HG03095 (cell line): ENCODE results near the gene FASTK.
"Not testable (repeated sequence)": the region's sequence is repeated elsewhere in the genome, so short reads cannot be mapped to it uniquely, and the experiment has no call there.

Source experiments
- ATAC-seq: cut with Tn5 transposase; IDR thresholded peaks from one replicate; pipeline ENCODE4 v1.9.1; 2021; ENCODE audit warnings: moderate library complexity; ENCODE audit not compliant: unreplicated experiment

FASTK gene

DNA sequence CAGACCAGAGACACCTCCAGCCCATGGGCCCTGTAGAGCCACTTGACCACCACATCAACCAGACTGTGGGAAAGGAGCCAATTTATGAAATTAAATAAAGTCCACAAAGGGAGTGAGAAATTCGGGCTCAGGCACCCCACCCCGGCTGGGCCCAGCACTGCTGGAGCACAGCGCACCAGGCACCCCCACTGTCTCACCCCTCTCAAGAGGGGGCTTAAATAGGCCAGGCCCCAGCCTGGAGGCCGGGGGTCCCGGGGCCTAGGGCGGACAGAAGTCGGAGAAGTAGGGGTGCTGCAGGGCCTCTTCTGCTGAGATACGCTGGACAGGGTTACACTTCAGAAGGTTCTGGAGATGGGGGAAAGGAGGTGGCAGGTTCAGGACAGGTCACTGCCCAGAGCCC, 26.9 kb downstream of the FASTK start:
- ATAC-seq = no peak

DNA sequence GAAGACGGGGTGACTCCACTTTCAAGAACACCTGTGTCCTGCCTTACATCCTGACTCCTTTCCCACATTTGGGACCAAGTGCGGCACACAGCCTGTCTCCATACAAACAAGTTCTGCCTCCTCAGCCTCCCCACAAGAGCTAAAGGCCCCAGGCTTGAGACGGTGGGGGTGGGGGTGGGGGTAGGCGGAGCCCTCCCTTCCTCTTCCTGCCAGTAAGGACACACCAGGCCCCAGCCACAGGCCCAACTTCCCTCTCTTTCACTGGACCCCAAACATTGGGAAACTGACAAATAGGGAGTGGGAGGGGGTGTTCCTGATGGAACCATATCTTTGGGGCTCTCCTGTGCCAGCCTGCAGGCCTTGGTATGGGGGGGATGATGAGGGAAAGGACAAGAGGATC, 27.5 kb downstream of the FASTK start:
- ATAC-seq = no peak

DNA sequence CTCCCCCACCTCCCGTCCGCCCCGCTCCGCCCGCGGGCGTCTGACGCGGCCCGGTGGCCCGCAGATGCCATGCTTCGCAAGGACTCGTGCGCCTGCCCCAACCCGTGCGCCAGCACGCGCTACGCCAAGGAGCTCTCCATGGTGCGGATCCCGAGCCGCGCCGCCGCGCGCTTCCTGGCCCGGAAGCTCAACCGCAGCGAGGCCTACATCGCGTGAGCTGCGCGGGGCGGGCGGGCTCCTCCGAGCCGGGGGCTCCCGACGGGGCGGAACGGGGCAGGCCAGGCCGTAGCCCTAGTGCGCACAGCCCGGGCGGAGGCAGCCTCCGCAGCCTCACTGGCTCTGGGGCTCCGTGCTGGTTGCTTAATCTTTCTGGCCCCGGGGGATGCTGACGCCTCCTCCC, 29.5 kb downstream of the FASTK start:
- no peak for ATAC-seq

- no peak for ATAC-seq
Measured at GRCh38 chr7:151048911-151049463, 31.6 kb downstream of the FASTK start.

DNA sequence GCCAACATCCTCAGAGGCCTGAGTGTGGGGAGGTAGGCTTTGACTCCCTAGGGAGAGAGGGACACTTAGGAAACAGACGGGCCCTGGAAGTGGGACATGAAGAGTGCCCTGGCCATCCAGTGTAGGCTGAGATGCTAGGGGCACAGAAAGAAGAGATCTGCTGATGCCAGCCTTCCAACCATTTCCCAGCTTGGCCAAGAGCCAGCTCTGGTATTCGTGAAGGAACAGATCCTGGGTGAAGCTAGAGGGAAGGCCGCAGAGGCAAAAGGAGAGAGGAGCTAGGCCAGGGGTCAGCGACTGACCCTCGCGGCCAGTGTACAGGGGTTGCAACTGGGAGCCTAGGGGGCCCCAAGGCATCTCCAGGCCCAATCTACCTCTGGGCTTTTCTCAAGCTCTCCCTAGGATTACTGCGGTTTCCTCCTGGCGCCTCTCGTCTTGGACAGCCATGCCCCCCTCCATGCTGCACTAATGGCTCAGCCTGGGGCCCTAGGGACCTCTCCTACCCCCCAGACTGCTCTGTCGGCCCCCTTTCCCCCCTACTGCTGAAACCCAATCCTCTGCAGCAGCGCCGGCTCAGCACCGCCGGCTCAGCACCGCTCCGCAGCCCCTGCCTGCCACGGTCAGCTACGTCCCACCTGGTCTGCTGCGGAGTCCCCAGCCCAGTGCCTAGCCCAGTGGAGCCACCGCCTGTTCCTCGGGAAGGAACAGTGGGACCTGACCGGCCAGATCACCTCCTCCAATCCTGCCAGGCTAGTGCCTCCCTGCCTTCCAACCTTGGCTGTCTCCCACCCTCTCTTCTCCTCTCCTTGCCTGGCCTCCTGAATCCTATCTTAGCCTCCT, 32.4 kb downstream of the FASTK start, which contains the start of gene ASIC3:
Gene ASIC3 (plus strand): TSS at position 556 of the 840 bp plus-strand sequence. CDS start 355 bp downstream, outside the sequence.
- no peak for ATAC-seq

DNA sequence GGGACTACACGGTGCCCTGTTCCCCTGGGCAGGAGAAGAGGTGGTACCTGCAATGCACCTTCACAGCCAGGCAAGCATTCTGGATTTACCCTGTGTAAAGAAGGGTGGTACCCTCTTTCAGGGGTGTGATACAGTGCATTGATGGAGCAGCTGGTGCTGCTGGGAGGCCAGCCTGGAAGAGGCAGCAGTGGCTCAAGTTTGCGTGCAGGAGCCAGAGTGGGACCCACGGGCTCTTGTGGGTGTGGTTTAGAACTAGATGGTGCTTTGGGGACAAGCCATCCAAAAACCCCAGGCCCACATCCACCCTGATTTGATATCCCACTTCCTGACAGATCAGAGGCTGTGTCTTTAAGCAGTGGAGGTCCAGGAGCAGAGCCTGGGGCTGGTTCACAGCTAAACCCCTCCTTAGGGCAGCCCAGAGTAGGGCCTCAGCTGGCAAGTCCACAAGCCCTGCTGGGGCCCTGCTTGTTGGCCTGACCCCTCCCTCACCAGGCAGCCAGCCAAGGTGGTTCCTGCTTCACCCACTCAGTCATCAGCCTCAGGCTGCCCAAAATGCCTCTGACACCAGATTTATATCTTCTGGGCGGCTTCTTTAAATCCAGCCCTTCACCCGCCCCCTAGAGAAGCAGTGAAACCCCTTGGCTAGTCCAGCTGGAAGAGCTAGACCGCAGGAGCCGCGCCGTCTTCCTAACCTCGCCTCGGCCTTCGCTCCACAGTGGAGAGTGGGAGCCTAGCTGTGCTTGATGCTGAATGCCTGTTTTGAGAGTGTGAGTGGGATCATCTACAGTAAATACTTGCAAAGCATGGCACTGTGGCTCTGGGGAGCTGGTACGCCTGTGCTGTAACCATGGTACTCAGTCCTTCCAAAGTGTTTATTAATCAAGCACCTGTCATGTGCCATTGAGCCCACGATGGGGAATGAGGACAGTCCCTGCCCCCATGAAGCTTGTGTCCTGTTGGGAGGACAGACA, 33.7 kb downstream of the FASTK start:
- no peak for ATAC-seq

DNA sequence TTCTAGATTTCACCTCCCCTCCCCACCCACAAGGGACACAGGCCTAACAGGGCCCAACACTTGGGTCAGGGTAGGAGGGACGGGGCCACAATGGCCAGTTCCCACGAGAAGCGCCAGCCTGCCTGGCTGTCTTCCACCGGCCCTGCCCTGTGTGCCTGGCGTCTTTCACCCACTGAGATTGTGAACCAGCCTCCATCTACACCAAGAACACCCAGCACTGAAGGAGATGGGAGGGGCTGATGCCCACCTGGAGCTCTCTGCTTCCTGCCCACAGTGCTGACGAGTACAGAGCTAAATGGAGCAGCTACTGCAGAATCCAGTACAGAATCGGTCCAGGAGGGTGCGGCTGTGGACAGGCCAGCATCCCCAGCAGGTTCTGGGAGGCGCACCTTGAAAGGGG, 34.6 kb downstream of the FASTK start:
- no peak for ATAC-seq

- no peak for ATAC-seq
Measured at GRCh38 chr7:151045262-151045661, 35.3 kb downstream of the FASTK start.

DNA sequence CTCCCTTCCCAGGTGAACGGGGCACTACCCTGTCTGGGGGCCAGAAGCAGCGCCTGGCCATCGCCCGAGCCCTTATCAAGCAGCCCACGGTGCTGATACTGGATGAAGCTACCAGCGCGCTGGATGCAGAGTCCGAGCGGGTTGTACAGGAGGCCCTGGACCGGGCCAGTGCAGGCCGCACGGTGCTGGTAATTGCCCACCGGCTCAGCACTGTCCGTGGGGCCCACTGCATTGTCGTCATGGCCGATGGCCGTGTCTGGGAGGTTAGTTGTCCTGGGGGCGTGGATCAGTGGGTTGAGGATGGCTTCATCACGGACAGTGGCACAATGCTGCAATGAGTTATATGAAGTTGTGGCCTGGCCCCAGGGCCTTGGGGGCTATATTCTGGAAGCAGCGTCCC, 36.6 kb downstream of the FASTK start:
- ATAC-seq = no peak

DNA sequence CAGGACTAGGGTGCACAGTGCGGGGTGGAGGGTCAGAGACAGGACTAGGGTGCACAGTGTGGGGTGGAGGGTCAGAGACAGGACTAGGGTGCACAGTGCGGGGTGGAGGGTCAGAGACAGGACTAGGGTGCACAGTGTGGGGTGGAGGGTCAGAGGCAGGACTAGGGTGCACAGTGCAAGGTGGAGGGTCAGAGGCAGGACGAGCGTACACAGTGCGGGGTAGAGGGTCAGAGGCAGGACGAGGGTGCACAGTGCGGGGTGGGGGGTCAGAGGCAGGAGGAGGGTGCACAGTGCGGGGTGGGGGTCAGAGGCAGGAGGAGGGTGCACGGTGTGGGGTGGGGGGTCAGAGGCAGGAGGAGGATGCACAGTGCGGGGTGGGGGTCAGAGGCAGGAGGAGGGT, 37.2 kb downstream of the FASTK start:
- not testable (repeated sequence) for ATAC-seq

- no peak for ATAC-seq
Measured at GRCh38 chr7:151040616-151041375, 39.8 kb downstream of the FASTK start.

- ATAC-seq = no peak
Measured at GRCh38 chr7:151039850-151040548, 40.6 kb downstream of the FASTK start.

GRCh38 chr7:151038951-151039849, 41.4 kb downstream of the FASTK start:
- ATAC-seq = no peak

DNA sequence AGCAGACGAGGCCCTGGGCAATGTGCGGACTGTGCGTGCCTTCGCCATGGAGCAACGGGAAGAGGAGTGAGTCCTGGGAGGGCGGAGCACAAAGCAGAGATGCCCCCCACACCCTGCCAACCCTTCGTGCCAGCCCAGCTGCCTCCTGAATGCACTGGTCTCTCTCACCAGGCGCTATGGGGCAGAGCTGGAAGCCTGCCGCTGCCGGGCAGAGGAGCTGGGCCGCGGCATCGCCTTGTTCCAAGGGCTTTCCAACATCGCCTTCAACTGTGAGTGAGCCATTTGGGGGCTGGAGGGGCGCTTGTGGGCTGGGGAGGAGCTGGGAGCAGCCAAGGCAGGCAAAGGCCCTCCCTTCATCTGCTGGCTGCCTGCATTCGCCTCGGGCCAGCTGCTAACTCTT, 44.7 kb downstream of the FASTK start:
- no peak for ATAC-seq

DNA sequence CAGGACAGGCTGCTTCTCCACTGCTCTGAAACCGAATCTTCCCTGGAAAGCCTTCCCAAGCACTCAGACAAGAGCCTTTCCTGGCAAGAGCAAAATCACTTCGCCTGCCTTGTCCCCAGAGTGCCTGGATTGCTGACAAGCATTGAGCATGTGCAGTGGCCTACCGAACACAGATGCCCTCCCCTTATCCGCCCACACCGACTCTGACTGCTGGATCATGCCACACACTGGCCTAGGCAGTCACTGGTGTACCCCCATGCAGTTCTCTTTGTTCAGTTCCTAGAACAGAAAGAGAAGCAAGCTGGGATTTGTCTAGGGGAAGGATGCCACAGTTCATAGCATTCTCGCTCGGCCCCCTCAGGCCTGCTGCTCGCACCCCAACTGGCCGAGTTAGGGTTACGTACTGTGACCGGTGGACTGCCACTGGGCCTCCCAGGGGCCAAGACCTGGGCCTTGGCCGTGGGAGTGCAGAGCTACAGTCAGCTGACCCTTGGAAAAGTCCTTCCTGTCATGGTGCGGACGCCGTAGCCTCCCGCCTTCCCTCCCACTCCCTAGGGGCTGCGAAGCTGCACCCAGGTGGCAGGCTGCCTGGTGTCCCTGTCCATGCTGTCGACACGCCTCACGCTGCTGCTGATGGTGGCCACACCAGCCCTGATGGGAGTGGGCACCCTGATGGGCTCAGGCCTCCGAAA, 45.4 kb downstream of the FASTK start:
- ATAC-seq = no peak

GRCh38 chr7:151034312-151035025, 46.1 kb downstream of the FASTK start:
- ATAC-seq = no peak

GRCh38 chr7:151033864-151034249, 46.8 kb downstream of the FASTK start:
- ATAC-seq = no peak
